Activated effector memory CD4-positive, alpha-beta T cell treated with Interleukin-2 at 50 U/mL for 16 hours (primary cell): ENCODE results near the gene DCST2.

Source experiments
- DNase-seq: peaks from one replicate; pipeline ENCODE4 v3.0.0-alpha.2; 2020

The DCST2 gene

GRCh38 chr1:155033524-155033923 lies at the start of gene DCST2, which contains the start of gene DCST1:
DCST2 (minus strand) TSS chr1:155033781; CDS start chr1:155033701, 80 bp downstream.
DCST1 (plus strand) TSS chr1:155033824; CDS start chr1:155034037, 213 bp downstream.
- DNase-seq, result no peak

GRCh38 chr1:155083052-155083541 lies 49.5 kb upstream of the DCST2 start:
- no peak for DNase-seq

GRCh38 chr1:155082301-155083051 lies 48.9 kb upstream of the DCST2 start:
- DNase-seq, result no peak

GRCh38 chr1:155081472-155082300 lies 48.1 kb upstream of the DCST2 start:
- no peak for DNase-seq

- no peak for DNase-seq
These were observed 47.0 kb upstream of the DCST2 start for GRCh38 chr1:155080312-155081228.

GRCh38 chr1:155079487-155080311 lies 46.1 kb upstream of the DCST2 start:
- DNase-seq, result no peak

- DNase-seq, result no peak
These were observed 45.6 kb upstream of the DCST2 start for GRCh38 chr1:155079210-155079486.

- DNase-seq, result peak; percentile 54
These were observed 45.1 kb upstream of the DCST2 start, which contains the start of gene EFNA3 for GRCh38 chr1:155078469-155079209. EFNA3 (plus strand) TSS chr1:155078837; CDS start chr1:155078942, 105 bp downstream.

GRCh38 chr1:155077758-155078445 lies 44.3 kb upstream of the DCST2 start:
- DNase-seq, result no peak

- no peak for DNase-seq
These were observed 43.8 kb upstream of the DCST2 start for GRCh38 chr1:155077346-155077745.

- no peak for DNase-seq
These were observed 42.8 kb upstream of the DCST2 start for GRCh38 chr1:155076371-155076770.

GRCh38 chr1:155075535-155075934 lies 42.0 kb upstream of the DCST2 start:
- no peak for DNase-seq

GRCh38 chr1:155073377-155074242 lies 40.0 kb upstream of the DCST2 start:
- DNase-seq, result no peak

GRCh38 chr1:155072531-155073289 lies 39.1 kb upstream of the DCST2 start:
- no peak for DNase-seq

- DNase-seq, result no peak
These were observed 38.1 kb upstream of the DCST2 start for GRCh38 chr1:155071701-155072100.

GRCh38 chr1:155070721-155071569 lies 37.4 kb upstream of the DCST2 start:
- DNase-seq, result peak; percentile 64

GRCh38 chr1:155070158-155070621 lies 36.6 kb upstream of the DCST2 start:
- no peak for DNase-seq
